GM13977 (cell line): ENCODE results near the gene KRTAP9-6.

ENCODE experiments used
- DNase-seq: peaks from one replicate; pipeline ENCODE4 v3.0.0; 2012; ENCODE audit warnings: low spot score
- CTCF ChIP-seq: IDR thresholded peaks from 2 replicates; pipeline ENCODE4 v1.5.1; 2012; ENCODE audit warnings: mild to moderate bottlenecking, control low read depth; ENCODE audit not compliant: insufficient read depth; ENCODE audit errors: extremely low read depth, missing control alignments
- in situ Hi-C: fragments of 300-500 bp; cut with MboI; formaldehyde crosslinking; loops from one replicate; pipeline ENCODE4 v1.12.0; 2022; ENCODE audit warnings: low sequenced_read_pairs, low pct_unique_long_range_greater_than_20kb, mixed read lengths, inconsistent platforms; ENCODE audit not compliant: unreplicated experiment

KRTAP9-6 gene

GRCh38 chr17:41284546-41284945 is 19.4 kb downstream of the KRTAP9-6 start:
- DNase-seq = peak; percentile 0
- in situ Hi-C loops = no loop called here
- no peak for TF ChIP-seq CTCF

GRCh38 chr17:41287050-41287449 is 21.9 kb downstream of the KRTAP9-6 start:
- in situ Hi-C loops = no loop called here
- TF ChIP-seq CTCF = no peak
- DNase-seq = peak; percentile 0

GRCh38 chr17:41294016-41294415 is 28.8 kb downstream of the KRTAP9-6 start:
- DNase-seq = no peak
- TF ChIP-seq CTCF = no peak
- in situ Hi-C loops = no loop called here

- in situ Hi-C loops = no loop called here
- no peak for TF ChIP-seq CTCF
- no peak for DNase-seq
Observed at GRCh38 chr17:41296846-41297245, 31.7 kb downstream of the KRTAP9-6 start.

- TF ChIP-seq CTCF = no peak
- no peak for DNase-seq
- in situ Hi-C loops = no loop called here
Observed at GRCh38 chr17:41298458-41299135, 33.4 kb downstream of the KRTAP9-6 start.

- no peak for DNase-seq
- TF ChIP-seq CTCF = no peak
- in situ Hi-C loops = no loop called here
Observed at GRCh38 chr17:41301204-41301790, 36.1 kb downstream of the KRTAP9-6 start.
